Loucy (cell line): ENCODE results near the gene COMMD1.

Experiments used
- H2AFZ ChIP-seq: fragments of 200-600 bp; sonication (generic); 2 replicates; pipeline ENCODE4 v1.6.0; 2016; ENCODE audit warnings: antibody characterized with exemption, mild to moderate bottlenecking, low read length, moderate library complexity
- H3F3A ChIP-seq: fragments of 200-600 bp; 2 replicates; pipeline ENCODE4 v1.6.0; 2016; ENCODE audit warnings: antibody characterized with exemption, low read depth, mild to moderate bottlenecking
- H3K27me3 ChIP-seq: fragments of 200-600 bp; sonication (generic); 2 replicates; pipeline ENCODE4 v1.6.1; 2014; ENCODE audit warnings: low read length, mild to moderate bottlenecking; ENCODE audit not compliant: insufficient read depth, poor library complexity, severe bottlenecking
- H3K36me3 ChIP-seq: fragments of 200-600 bp; sonication (generic); 2 replicates; pipeline ENCODE4 v1.6.1; 2016; ENCODE audit warnings: low read length; ENCODE audit not compliant: insufficient read depth
- H3K4me1 ChIP-seq: fragments of 200-600 bp; sonication (generic); 2 replicates; pipeline ENCODE4 v1.5.1; 2014; ENCODE audit warnings: low read length, mild to moderate bottlenecking; ENCODE audit not compliant: insufficient read depth, poor library complexity, severe bottlenecking
- H3K4me2 ChIP-seq: fragments of 200-600 bp; sonication (generic); 2 replicates; pipeline ENCODE4 v1.6.0; 2014; ENCODE audit warnings: antibody characterized with exemption, low read length, low read depth, mild to moderate bottlenecking; ENCODE audit not compliant: poor library complexity, severe bottlenecking
- H3K4me3 ChIP-seq: fragments of 200-600 bp; sonication (generic); 2 replicates; pipeline ENCODE4 v1.5.1; 2014; ENCODE audit warnings: low read length, mild to moderate bottlenecking, mixed read lengths; ENCODE audit not compliant: poor library complexity, severe bottlenecking
- H3K79me2 ChIP-seq: fragments of 200-600 bp; sonication (generic); 2 replicates; pipeline ENCODE4 v1.6.1; 2014; ENCODE audit warnings: low read length; ENCODE audit not compliant: insufficient read depth
- H3K9ac ChIP-seq: fragments of 200-600 bp; sonication (generic); 2 replicates; pipeline ENCODE4 v1.6.0; 2014; ENCODE audit warnings: mild to moderate bottlenecking, low read depth, low read length, moderate library complexity; ENCODE audit not compliant: poor library complexity, severe bottlenecking
- H3K9me2 ChIP-seq: fragments of 200-600 bp; sonication (generic); replicated peaks from 2 replicates; pipeline ENCODE4 v1.6.1; 2016; ENCODE audit warnings: low read depth, low read length, mixed read lengths
- H3K9me3 ChIP-seq: fragments of 200-600 bp; sonication (generic); 2 replicates; pipeline ENCODE4 v1.6.1; 2014; ENCODE audit warnings: mild to moderate bottlenecking, antibody characterized with exemption, low read length, low read depth; ENCODE audit not compliant: insufficient read depth
- H4K20me1 ChIP-seq: fragments of 200-600 bp; sonication (generic); 2 replicates; pipeline ENCODE4 v1.6.0; 2014; ENCODE audit warnings: antibody characterized with exemption, low read length, mild to moderate bottlenecking; ENCODE audit not compliant: insufficient read depth, poor library complexity, severe bottlenecking
- EZH2phosphoT487 ChIP-seq: fragments of 200-600 bp; IDR thresholded peaks from 2 replicates; pipeline ENCODE4 v1.6.1; 2018; ENCODE audit warnings: antibody characterized with exemption, mild to moderate bottlenecking, moderate library complexity, borderline replicate concordance
- TF ChIP-seq, protein P1 (sequence below): fragments of 200-600 bp; sonication (generic); conservative IDR thresholded peaks from 2 replicates; pipeline ENCODE4 v1.5.1; 2014; ENCODE audit warnings: mild to moderate bottlenecking, antibody characterized with exemption, low read length

The COMMD1 gene

DNA sequence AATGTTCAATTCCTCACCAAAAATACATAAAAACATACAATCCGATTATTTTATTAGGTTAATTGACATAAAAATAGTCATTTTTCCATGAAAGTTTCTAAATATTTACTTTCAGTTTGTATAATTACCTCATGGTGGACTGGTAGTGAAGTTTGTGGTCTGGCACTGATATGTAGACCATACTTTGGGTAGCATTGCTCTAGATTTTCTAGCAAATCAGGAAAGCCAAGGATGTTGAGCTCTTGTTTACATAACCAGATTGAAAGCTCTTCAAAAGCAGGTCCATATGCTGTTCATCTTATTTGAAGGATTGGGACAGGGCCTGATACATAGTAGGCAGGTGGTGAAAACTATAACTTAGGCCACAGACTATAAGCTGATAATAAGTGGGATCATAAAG lies 61.8 kb downstream of the COMMD1 start:
- Histone ChIP-seq H3K9me3 (no peaks in the 10 kb centered on the region), H3K4me2 (no peak overlapping the region), H3K4me3 (no peak overlapping the region), H4K20me1 (no peaks in the 10 kb centered on the region), H3K4me1 (no peaks in the 10 kb centered on the region), H3F3A (no peaks in the 10 kb centered on the region), H3K9ac (no peak overlapping the region), H2AFZ (no peak overlapping the region), H3K36me3 (no peaks in the 10 kb centered on the region), H3K27me3 (no peaks in the 10 kb centered on the region), H3K9me2 (no peaks in the 10 kb centered on the region), H3K79me2 (no peaks in the 10 kb centered on the region)
- TF ChIP-seq EZH2phosphoT487: no peak
- TF ChIP-seq, protein P1, sequence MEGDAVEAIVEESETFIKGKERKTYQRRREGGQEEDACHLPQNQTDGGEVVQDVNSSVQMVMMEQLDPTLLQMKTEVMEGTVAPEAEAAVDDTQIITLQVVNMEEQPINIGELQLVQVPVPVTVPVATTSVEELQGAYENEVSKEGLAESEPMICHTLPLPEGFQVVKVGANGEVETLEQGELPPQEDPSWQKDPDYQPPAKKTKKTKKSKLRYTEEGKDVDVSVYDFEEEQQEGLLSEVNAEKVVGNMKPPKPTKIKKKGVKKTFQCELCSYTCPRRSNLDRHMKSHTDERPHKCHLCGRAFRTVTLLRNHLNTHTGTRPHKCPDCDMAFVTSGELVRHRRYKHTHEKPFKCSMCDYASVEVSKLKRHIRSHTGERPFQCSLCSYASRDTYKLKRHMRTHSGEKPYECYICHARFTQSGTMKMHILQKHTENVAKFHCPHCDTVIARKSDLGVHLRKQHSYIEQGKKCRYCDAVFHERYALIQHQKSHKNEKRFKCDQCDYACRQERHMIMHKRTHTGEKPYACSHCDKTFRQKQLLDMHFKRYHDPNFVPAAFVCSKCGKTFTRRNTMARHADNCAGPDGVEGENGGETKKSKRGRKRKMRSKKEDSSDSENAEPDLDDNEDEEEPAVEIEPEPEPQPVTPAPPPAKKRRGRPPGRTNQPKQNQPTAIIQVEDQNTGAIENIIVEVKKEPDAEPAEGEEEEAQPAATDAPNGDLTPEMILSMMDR: no peak

DNA sequence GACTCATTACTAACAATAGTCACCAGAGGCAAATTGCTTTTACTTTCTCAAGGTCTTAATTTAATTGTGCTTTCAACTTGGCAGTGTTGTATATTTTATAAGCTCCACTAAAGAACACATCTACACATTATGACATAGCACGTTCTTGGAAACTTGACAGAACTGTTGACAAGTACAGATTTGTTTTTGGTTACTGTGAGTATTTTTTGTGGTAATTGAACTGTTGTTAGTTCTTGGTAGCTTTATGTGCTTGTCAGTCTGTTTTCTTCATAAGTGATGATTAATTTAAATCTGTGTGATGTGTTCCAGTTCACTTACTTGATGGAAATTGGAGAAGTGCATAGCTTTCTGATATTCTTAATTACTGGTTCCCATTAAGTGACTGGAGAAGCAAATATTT lies 63.9 kb downstream of the COMMD1 start:
- no peak for TF ChIP-seq EZH2phosphoT487
- TF ChIP-seq, protein P1: no peak
- H3F3A ChIP-seq: no peaks in the 10 kb centered on the region
- no peaks in the 10 kb centered on the region for H4K20me1 ChIP-seq
- H3K36me3 ChIP-seq: no peaks in the 10 kb centered on the region
- no peaks in the 10 kb centered on the region for H3K4me1 ChIP-seq
- H3K4me3 ChIP-seq: no peak overlapping the region
- no peaks in the 10 kb centered on the region for H3K27me3 ChIP-seq
- H3K4me2 ChIP-seq: no peak overlapping the region
- no peaks in the 10 kb centered on the region for H3K79me2 ChIP-seq
- no peaks in the 10 kb centered on the region for H3K9me2 ChIP-seq
- H3K9ac ChIP-seq: no peak overlapping the region
- no peak overlapping the region for H2AFZ ChIP-seq
- H3K9me3 ChIP-seq: no peaks in the 10 kb centered on the region

DNA sequence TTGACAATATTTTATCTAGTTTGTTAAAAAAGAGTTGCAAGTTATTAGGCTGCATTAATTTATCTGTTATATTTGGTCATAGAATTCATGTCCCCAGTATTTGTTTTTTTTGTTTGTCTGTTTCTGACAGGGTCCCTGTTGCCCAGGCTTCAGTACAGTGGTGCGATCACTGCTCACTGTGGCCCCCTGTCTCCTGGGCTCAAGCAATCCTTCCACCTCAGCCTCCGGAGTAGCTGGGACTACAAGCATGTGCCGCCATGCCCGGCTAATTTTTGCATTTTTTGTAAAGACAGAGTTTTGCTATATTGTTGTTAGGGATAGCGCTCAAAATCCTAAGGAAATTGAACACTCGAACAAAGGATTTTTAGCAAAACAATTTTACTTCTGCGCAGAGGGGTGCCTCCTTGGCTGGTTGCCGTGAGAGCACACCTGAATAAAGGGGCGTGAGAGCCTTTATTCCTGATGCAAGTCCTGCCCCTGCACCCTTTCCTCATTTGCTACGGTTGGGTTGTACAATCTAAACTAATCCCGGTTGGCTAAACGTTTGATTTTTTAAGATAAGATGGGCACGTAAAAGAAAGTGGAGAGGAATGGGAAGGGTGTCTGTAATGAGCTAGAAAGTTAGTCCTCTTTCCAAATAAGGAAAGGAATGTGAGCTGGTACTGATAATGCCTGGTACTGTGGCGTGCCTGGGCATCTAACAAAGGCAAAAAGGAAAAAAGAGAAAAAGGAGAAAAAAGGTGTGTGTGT lies 65.5 kb downstream of the COMMD1 start:
- no peak overlapping the region for H3K4me2 ChIP-seq
- H3K9me2 ChIP-seq: no peaks in the 10 kb centered on the region
- no peaks in the 10 kb centered on the region for H3K79me2 ChIP-seq
- H3K36me3 ChIP-seq: no peaks in the 10 kb centered on the region
- H3K4me1 ChIP-seq: no peaks in the 10 kb centered on the region
- no peaks in the 10 kb centered on the region for H4K20me1 ChIP-seq
- H3K27me3 ChIP-seq: no peaks in the 10 kb centered on the region
- TF ChIP-seq, protein P1: no peak
- TF ChIP-seq EZH2phosphoT487: no peak
- no peak overlapping the region for H3K9ac ChIP-seq
- H3K9me3 ChIP-seq: no peaks in the 10 kb centered on the region
- no peaks in the 10 kb centered on the region for H3F3A ChIP-seq
- no peak overlapping the region for H2AFZ ChIP-seq
- H3K4me3 ChIP-seq: no peak overlapping the region
